ENCODE results near the gene LTB4R2.

- TF ChIP-seq CTCF (IDR thresholded peaks at IDR 0.05) (peak in 1 of 3 donors; percentile 4), POLR2A (IDR thresholded peaks at IDR 0.05) (no peak)
These were observed 1.4 kb upstream of the LTB4R2 start for GRCh38 chr14:24308342-24309124.

Measured in lower leg skin (tissue), 3 donors.